ENCODE results near the gene TNNI3.

GRCh38 chr19:55186080-55186479 lies 28.5 kb upstream of the TNNI3 start:
- TF ChIP-seq, protein P1, sequence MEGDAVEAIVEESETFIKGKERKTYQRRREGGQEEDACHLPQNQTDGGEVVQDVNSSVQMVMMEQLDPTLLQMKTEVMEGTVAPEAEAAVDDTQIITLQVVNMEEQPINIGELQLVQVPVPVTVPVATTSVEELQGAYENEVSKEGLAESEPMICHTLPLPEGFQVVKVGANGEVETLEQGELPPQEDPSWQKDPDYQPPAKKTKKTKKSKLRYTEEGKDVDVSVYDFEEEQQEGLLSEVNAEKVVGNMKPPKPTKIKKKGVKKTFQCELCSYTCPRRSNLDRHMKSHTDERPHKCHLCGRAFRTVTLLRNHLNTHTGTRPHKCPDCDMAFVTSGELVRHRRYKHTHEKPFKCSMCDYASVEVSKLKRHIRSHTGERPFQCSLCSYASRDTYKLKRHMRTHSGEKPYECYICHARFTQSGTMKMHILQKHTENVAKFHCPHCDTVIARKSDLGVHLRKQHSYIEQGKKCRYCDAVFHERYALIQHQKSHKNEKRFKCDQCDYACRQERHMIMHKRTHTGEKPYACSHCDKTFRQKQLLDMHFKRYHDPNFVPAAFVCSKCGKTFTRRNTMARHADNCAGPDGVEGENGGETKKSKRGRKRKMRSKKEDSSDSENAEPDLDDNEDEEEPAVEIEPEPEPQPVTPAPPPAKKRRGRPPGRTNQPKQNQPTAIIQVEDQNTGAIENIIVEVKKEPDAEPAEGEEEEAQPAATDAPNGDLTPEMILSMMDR (IDR thresholded peaks at IDR 0.05), result no peak
- TF ChIP-seq ZFX (IDR thresholded peaks at IDR 0.05; ENCODE audit: borderline replicate concordance), result no peak
